Heart left ventricle (tissue), 13 donors: ENCODE measurements around the gene NMBR.

Experiments used
- POLR2A ChIP-seq, 2 donors: fragments of 450-650 bp; IDR thresholded peaks; one replicate each; pipeline ENCODE4 v1.6.1; 2017; ENCODE audit warnings: antibody characterized with exemption in 2 of 2, mild to moderate bottlenecking in 2 of 2, moderate library complexity in 2 of 2
- TF ChIP-seq, protein P1 (sequence below), 12 donors: fragments of 200-600 bp; sonication (generic) in 4 of 12; IDR thresholded peaks; one replicate each; pipeline versions ENCODE4 v1.5.0 to v1.8.0; 2018 to 2022; ENCODE audit warnings: antibody characterized with exemption in 12 of 12, mild to moderate bottlenecking in 5 of 12
- donor health status: ischemic (EF 13 %, LVEDD 7.1; RV severe dilation, severe dysfunction).
- donor health status: DM: no; HTN: yes; CAD: no.
- donor health status: DM: no; HTN: no; CAD: no.
- donor health status: ischemic (EF 25% LVEDD 6.9; RV normal size, moderate dysfunction).
- donor health status: ischemic (EF 25% LVEDD 5.7; RV mildly dilated, moderate dysfunction).
- donor health status: ischemic (EF 35%, LVEDD 5.7; RV mildly dilated, moderate dysfunction).
- donor health status: nonischemic (EF 11% LVEDD 7.7; RV severe dilation, severe dysfunction).
- donor health status: DM: yes; HTN: yes; CAD: no.
- donor health status: PGD.
- donor health status: ischemic (EF 29% LVEDD 5.4; RV normal size, mild dysfunction).
- donor health status: nonischemic (EF 23%, LVEDD 6.1; RV moderate dilation, normal function).

GRCh38 chr6:142071981-142072380 is 74.9 kb downstream of the NMBR start:
- no peak for TF ChIP-seq POLR2A (IDR thresholded peaks at IDR 0.05)
- TF ChIP-seq, protein P1, sequence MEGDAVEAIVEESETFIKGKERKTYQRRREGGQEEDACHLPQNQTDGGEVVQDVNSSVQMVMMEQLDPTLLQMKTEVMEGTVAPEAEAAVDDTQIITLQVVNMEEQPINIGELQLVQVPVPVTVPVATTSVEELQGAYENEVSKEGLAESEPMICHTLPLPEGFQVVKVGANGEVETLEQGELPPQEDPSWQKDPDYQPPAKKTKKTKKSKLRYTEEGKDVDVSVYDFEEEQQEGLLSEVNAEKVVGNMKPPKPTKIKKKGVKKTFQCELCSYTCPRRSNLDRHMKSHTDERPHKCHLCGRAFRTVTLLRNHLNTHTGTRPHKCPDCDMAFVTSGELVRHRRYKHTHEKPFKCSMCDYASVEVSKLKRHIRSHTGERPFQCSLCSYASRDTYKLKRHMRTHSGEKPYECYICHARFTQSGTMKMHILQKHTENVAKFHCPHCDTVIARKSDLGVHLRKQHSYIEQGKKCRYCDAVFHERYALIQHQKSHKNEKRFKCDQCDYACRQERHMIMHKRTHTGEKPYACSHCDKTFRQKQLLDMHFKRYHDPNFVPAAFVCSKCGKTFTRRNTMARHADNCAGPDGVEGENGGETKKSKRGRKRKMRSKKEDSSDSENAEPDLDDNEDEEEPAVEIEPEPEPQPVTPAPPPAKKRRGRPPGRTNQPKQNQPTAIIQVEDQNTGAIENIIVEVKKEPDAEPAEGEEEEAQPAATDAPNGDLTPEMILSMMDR (IDR thresholded peaks at IDR 0.05) = no peak
